ENCODE data around the gene SESN3. TPM values are rescaled to one million over a fixed set of nuclear protein-coding genes. Genes with fewer than 3 reads are reported as not detected.

Gene SESN3
- total RNA-seq, 4 donors from 2014 or later = 18.1 to 22.7 (median 21.4) TPM

DNA sequence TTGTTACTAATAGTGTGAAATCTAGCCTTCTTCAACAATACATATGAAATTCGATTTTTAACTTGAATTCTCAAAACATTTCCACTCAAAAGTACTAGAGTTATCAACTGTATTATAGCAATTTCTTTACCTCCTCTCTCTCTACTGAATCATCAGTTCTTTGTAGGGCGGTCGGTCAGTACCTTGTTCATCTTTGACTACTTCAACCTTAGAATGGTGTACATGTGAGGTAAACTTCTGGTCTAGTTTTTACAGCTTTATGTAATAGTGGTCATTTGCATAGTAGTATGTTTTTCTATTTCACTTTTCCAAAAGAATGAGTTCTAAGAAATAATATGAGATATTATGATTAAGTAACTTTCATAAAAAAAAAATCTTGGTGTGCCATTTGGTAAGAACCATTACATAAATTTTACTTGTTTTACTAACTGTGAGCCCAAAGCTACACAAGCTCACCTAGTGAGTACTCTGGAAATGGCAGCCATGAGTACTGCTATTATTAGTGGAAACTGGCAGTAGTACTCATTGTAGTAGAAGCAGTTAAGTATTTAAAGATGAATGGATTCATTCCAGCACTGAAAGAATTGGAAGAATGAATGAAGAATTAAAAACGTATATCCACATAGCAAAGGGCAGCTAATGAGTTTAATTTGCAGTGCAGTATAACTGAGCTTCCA is 30.1 kb downstream of the SESN3 start:
- Histone ChIP-seq H3K27ac (replicated peaks in 1 of 4) (no peak overlapping the region), H3K4me3 (no peak overlapping the region), H3K9me3 (no peaks in the 10 kb centered on the region), H3K4me1 (no peaks in the 10 kb centered on the region), H3K27me3 (no peaks in the 10 kb centered on the region), H3K36me3 (no peaks in the 10 kb centered on the region)
- DNase-seq (ENCODE audit: extremely low spot score) = no peak
- WGBS = 86% methylated on average over 4 of the region's 4 CpGs
- TF ChIP-seq POLR2AphosphoS5 (IDR thresholded peaks at IDR 0.05) = no peak
- no peak for TF ChIP-seq POLR2A (IDR thresholded peaks at IDR 0.05; ENCODE audit: low read depth)
- TF ChIP-seq EP300 (IDR thresholded peaks at IDR 0.05) = no peak
- TF ChIP-seq, protein P1, sequence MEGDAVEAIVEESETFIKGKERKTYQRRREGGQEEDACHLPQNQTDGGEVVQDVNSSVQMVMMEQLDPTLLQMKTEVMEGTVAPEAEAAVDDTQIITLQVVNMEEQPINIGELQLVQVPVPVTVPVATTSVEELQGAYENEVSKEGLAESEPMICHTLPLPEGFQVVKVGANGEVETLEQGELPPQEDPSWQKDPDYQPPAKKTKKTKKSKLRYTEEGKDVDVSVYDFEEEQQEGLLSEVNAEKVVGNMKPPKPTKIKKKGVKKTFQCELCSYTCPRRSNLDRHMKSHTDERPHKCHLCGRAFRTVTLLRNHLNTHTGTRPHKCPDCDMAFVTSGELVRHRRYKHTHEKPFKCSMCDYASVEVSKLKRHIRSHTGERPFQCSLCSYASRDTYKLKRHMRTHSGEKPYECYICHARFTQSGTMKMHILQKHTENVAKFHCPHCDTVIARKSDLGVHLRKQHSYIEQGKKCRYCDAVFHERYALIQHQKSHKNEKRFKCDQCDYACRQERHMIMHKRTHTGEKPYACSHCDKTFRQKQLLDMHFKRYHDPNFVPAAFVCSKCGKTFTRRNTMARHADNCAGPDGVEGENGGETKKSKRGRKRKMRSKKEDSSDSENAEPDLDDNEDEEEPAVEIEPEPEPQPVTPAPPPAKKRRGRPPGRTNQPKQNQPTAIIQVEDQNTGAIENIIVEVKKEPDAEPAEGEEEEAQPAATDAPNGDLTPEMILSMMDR (IDR thresholded peaks at IDR 0.05) = no peak
- intact Hi-C loops (cut with DNase I) = no loop called here

DNA sequence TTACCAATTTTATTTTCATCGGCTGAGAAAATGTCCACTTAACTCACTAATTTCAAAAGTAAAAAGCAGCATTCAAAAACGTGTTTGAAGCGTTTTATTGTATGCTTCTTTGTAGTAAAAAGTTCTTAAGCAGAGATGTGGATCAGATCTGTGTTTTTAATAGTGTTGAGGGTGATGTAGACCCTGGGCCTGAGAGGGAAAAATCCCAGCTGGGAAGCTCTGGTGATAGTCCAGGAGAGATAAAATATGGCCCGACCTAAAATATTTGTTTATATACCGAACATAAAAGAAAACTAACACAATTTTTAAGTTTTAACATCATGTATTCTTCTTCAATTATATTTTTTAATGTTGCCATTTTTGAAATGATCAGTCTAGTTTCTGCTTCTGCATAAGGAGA is 35.2 kb downstream of the SESN3 start:
- TF ChIP-seq POLR2AphosphoS5 (IDR thresholded peaks at IDR 0.05) (no peak), EP300 (IDR thresholded peaks at IDR 0.05) (no peak), POLR2A (IDR thresholded peaks at IDR 0.05; ENCODE audit: low read depth) (no peak)
- TF ChIP-seq, protein P1 (IDR thresholded peaks at IDR 0.05) = no peak
- Histone ChIP-seq H3K27me3 (no peaks in the 10 kb centered on the region), H3K4me1 (no peaks in the 10 kb centered on the region), H3K27ac (replicated peaks in 1 of 4) (no peak overlapping the region), H3K36me3 (peaks cover 0 to 6% (median 0%) of the 10 kb centered on the region in 4 donors), H3K9me3 (no peaks in the 10 kb centered on the region), H3K4me3 (no peak overlapping the region)
- 56% methylated on average over 5 of the region's 5 CpGs for WGBS
- intact Hi-C loops (cut with DNase I) = no loop called here
- no peak for DNase-seq (ENCODE audit: extremely low spot score)

DNA sequence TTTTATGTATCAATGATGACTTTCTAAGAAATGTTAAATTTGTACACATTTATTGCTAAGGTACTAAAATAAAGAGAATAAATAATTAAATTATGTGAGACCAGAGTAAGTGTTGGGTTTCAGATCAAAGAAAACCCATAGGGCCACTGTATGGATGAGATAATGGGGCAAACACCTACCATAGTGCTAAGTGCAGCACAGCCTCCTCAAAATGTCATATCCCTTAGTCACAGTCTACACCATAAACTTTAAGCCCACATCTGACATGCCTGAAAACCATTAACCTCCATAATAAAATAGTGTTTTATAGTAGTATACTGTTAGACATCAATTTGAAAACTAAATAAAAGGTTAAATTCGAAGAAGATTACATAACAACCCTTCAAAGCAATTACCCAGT is 37.5 kb downstream of the SESN3 start:
- TF ChIP-seq, protein P1 (IDR thresholded peaks at IDR 0.05) = no peak
- TF ChIP-seq EP300 (IDR thresholded peaks at IDR 0.05) (no peak), POLR2A (IDR thresholded peaks at IDR 0.05; ENCODE audit: low read depth) (no peak), POLR2AphosphoS5 (IDR thresholded peaks at IDR 0.05) (no peak)
- WGBS = 100% methylated on average over 1 of the region's 1 CpG
- no peak for DNase-seq (ENCODE audit: extremely low spot score)
- peaks cover 0 to 13% (median 0%) of the 10 kb centered on the region in 4 donors for H3K36me3 ChIP-seq
- intact Hi-C loops (cut with DNase I) = no loop called here
- no peaks in the 10 kb centered on the region for H3K27me3 ChIP-seq
- H3K4me3 ChIP-seq = no peak overlapping the region
- H3K27ac ChIP-seq (replicated peaks in 1 of 4) = no peak overlapping the region
- H3K9me3 ChIP-seq = no peaks in the 10 kb centered on the region
- no peaks in the 10 kb centered on the region for H3K4me1 ChIP-seq

DNA sequence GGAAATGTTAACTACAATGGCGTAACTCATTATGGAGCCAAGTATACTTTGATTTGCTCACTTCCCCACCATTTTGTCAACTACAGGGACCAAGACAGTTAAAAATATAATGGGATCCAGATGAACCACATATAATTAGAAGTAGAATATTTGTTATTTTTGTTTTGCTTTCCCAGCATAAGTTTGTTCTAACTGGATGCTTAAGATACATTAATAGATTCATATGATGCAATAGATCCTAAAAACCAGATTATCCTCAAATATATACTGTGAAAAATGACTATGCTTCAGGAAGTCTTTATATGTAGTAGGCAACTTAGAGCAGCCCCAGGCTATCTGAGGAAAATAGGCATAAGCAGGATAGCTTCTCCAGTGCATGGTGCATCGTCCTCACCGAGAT is 38.3 kb downstream of the SESN3 start:
- Histone ChIP-seq H3K27ac (replicated peaks in 1 of 4) (no peak overlapping the region), H3K4me3 (no peak overlapping the region), H3K36me3 (peaks cover 0 to 13% (median 0%) of the 10 kb centered on the region in 4 donors), H3K9me3 (no peaks in the 10 kb centered on the region), H3K27me3 (no peaks in the 10 kb centered on the region), H3K4me1 (no peaks in the 10 kb centered on the region)
- intact Hi-C loops (cut with DNase I) = no loop called here
- no peak for TF ChIP-seq POLR2AphosphoS5 (IDR thresholded peaks at IDR 0.05)
- TF ChIP-seq POLR2A (IDR thresholded peaks at IDR 0.05; ENCODE audit: low read depth) = no peak
- TF ChIP-seq, protein P1 (IDR thresholded peaks at IDR 0.05) = no peak
- TF ChIP-seq EP300 (IDR thresholded peaks at IDR 0.05) = no peak
- no peak for DNase-seq (ENCODE audit: extremely low spot score)
- WGBS = 85% methylated on average over 3 of the region's 3 CpGs

DNA sequence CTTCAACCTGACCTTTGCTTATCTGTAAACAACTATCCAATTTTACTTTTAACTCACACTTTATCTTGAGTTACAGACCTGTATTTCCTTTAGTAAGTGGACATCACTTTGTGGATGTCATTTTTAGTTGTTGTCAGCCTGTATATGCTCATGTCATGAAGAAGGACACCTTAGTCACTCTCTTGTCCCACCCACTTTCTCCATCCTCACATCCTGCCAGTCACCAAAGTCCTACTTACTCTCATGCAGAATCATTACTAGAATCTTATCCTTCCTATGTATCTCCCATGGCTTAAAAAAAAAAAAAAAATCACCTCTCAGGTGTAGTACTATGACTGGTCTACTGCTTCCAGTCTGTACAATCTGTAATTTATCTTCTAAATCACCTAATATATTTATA is 43.3 kb downstream of the SESN3 start:
- intact Hi-C loops (cut with DNase I) = no loop called here
- H3K27me3 ChIP-seq = no peaks in the 10 kb centered on the region
- no peak for DNase-seq (ENCODE audit: extremely low spot score)
- H3K4me1 ChIP-seq = no peaks in the 10 kb centered on the region
- H3K9me3 ChIP-seq = no peaks in the 10 kb centered on the region
- H3K27ac ChIP-seq (replicated peaks in 1 of 4) = no peak overlapping the region
- H3K36me3 ChIP-seq = peaks cover 0 to 28% (median 5%) of the 10 kb centered on the region in 4 donors
- no peak overlapping the region for H3K4me3 ChIP-seq
- TF ChIP-seq POLR2A (IDR thresholded peaks at IDR 0.05; ENCODE audit: low read depth) (no peak), POLR2AphosphoS5 (IDR thresholded peaks at IDR 0.05) (no peak), EP300 (IDR thresholded peaks at IDR 0.05) (no peak)
- TF ChIP-seq, protein P1 (IDR thresholded peaks at IDR 0.05) = no peak
